Liver (tissue), 9 donors: ENCODE measurements around the gene PCDH9. TPM values are rescaled to one million over a fixed set of nuclear protein-coding genes. Genes with fewer than 3 reads are reported as not detected.

Experiments used
- DNase-seq: peaks from one replicate; pipeline ENCODE4 v3.0.0-alpha.2; 2017; ENCODE audit warnings: low spot score
- H3K27ac ChIP-seq, 2 donors: one replicate each; pipeline ENCODE4 v1.7.0; 2013; ENCODE audit warnings: inconsistent platforms in 2 of 2, low read length in 2 of 2, control low read depth in 1 of 2, low read depth in 1 of 2, mild to moderate bottlenecking in 1 of 2
- H3K27me3 ChIP-seq, 4 donors: one replicate each; pipeline versions ENCODE4 v1.6.1 to v1.7.0; 2013; ENCODE audit warnings: low read length in 3 of 4, inconsistent platforms in 1 of 4, mild to moderate bottlenecking in 1 of 4, moderate library complexity in 1 of 4; ENCODE audit not compliant: control insufficient read depth in 4 of 4, insufficient read depth in 4 of 4
- H3K36me3 ChIP-seq, 4 donors: one replicate each; pipeline versions ENCODE4 v1.6.1 to v1.7.0; 2013; ENCODE audit warnings: low read length in 3 of 4, mild to moderate bottlenecking in 3 of 4, low read depth in 1 of 4, moderate library complexity in 1 of 4; ENCODE audit not compliant: control insufficient read depth in 4 of 4, insufficient read depth in 3 of 4
- H3K4me1 ChIP-seq, 4 donors: one replicate each; pipeline versions ENCODE4 v1.6.1 to v1.7.0; 2013; ENCODE audit warnings: low read length in 3 of 4, mild to moderate bottlenecking in 3 of 4, moderate library complexity in 1 of 4; ENCODE audit not compliant: control insufficient read depth in 4 of 4, insufficient read depth in 4 of 4
- H3K4me3 ChIP-seq, 3 donors: one replicate each; pipeline versions ENCODE4 v1.6.1 to v1.7.0; 2013; ENCODE audit warnings: low read length in 3 of 3, control low read depth in 1 of 3, low read depth in 1 of 3, mild to moderate bottlenecking in 1 of 3
- H3K9ac ChIP-seq, 2 donors: one replicate each; pipeline ENCODE4 v1.7.0; 2013; ENCODE audit warnings: low read length in 2 of 2, mild to moderate bottlenecking in 2 of 2, moderate library complexity in 2 of 2, control low read depth in 1 of 2, low read depth in 1 of 2
- H3K9me3 ChIP-seq, 4 donors: one replicate each; pipeline versions ENCODE4 v1.6.1 to v1.7.0; 2013; ENCODE audit warnings: low read length in 3 of 4; ENCODE audit not compliant: control insufficient read depth in 4 of 4
- EGR1 ChIP-seq, 2 donors: IDR thresholded peaks; 2 replicates each; pipeline ENCODE4 v1.6.1; 2016 to 2018; ENCODE audit warnings: antibody characterized with exemption in 2 of 2, low read depth in 2 of 2
- FOXA1 ChIP-seq: IDR thresholded peaks from 2 replicates; pipeline ENCODE4 v1.6.1; 2016; ENCODE audit warnings: antibody characterized with exemption
- FOXA2 ChIP-seq: IDR thresholded peaks from 2 replicates; pipeline ENCODE4 v1.6.1; 2016; ENCODE audit warnings: antibody characterized with exemption
- GABPA ChIP-seq, 2 donors: IDR thresholded peaks in 1 of 2; conservative IDR thresholded peaks in 1 of 2; 2 replicates each; pipeline ENCODE4 v1.6.1; 2016; ENCODE audit warnings: antibody characterized with exemption in 2 of 2, mild to moderate bottlenecking in 1 of 2, moderate library complexity in 1 of 2
- HNF4A ChIP-seq, 2 donors: conservative IDR thresholded peaks; 2 replicates each; pipeline ENCODE4 v1.6.1; 2016; ENCODE audit warnings: antibody characterized with exemption in 2 of 2, mild to moderate bottlenecking in 2 of 2
- HNF4G ChIP-seq: IDR thresholded peaks from 2 replicates; pipeline ENCODE4 v1.6.1; 2016; ENCODE audit warnings: antibody characterized with exemption
- JUND ChIP-seq, 2 donors: IDR thresholded peaks; 2 replicates each; pipeline ENCODE4 v1.6.1; 2016; ENCODE audit warnings: antibody characterized with exemption in 2 of 2
- NR2F2 ChIP-seq: IDR thresholded peaks from 2 replicates; pipeline ENCODE4 v1.6.1; 2016; ENCODE audit warnings: antibody characterized with exemption
- RAD21 ChIP-seq, 2 donors: IDR thresholded peaks; 2 replicates each; pipeline ENCODE4 v1.6.1; 2016; ENCODE audit warnings: antibody characterized with exemption in 2 of 2, mild to moderate bottlenecking in 2 of 2
- RXRA ChIP-seq, 2 donors: IDR thresholded peaks; 2 replicates each; pipeline ENCODE4 v1.6.1; 2017 to 2018; ENCODE audit warnings: antibody characterized with exemption in 2 of 2, mild to moderate bottlenecking in 1 of 2
- SP1 ChIP-seq: IDR thresholded peaks from 2 replicates; pipeline ENCODE4 v1.6.1; 2018; ENCODE audit warnings: antibody characterized with exemption, mild to moderate bottlenecking
- TAF1 ChIP-seq: conservative IDR thresholded peaks from 2 replicates; pipeline ENCODE4 v1.6.1; 2016; ENCODE audit warnings: antibody characterized with exemption, mild to moderate bottlenecking
- YY1 ChIP-seq: IDR thresholded peaks from 2 replicates; pipeline ENCODE4 v1.6.1; 2016; ENCODE audit warnings: antibody characterized with exemption, mild to moderate bottlenecking
- WGBS: extraction: QIAGEN DNeasy Blood & Tissue Kit; methylation state at CpG from one replicate; pipeline ENCODE4 v1.1.7; 2013; 5-methylcytosine and 5-hydroxymethylcytosine counted together
- polyA plus RNA-seq, 2 donors: library from polyadenylated mRNA; stranded (reverse) in 1 of 2; unstranded in 1 of 2; fragments of 200-250 nt in 1 of 2; fragments of >200 nt in 1 of 2; fragmentation: Nextera tagmentation in 1 of 2; extraction: Ambion mirVana in 1 of 2; gene quantifications; one replicate each; pipeline versions ENCODE4 v1.2.1 to v1.2.3, GENCODE V29; 2013 to 2015
- total RNA-seq, 2 donors: library from RNA; depleted of rRNA; stranded (reverse); fragments of >200 nt; gene quantifications; one replicate each; pipeline ENCODE4 v1.2.3, GENCODE V29; 2014
- TF ChIP-seq, protein P1 (sequence below): IDR thresholded peaks from 2 replicates; pipeline ENCODE4 v1.6.1; 2016; ENCODE audit warnings: antibody characterized with exemption
- TF ChIP-seq, protein P2 (sequence below): IDR thresholded peaks from 2 replicates; pipeline ENCODE4 v1.6.1; 2016; ENCODE audit warnings: antibody characterized with exemption
- TF ChIP-seq, protein P3 (sequence below): fragments of 150-350 bp; IDR thresholded peaks from 2 replicates; pipeline ENCODE4 v1.5.1; 2017; ENCODE audit warnings: improper control_type of control experiment, low read depth, low read length; ENCODE audit not compliant: missing input control
- TF ChIP-seq, protein P4 (sequence below): IDR thresholded peaks from 2 replicates; pipeline ENCODE4 v1.6.1; 2016; ENCODE audit warnings: antibody characterized with exemption
- donor health status: healthy.
- donor health status: healthy.
- donor health status: healthy.
- donor health status: healthy.
- donor health status: healthy.

Gene PCDH9
- total and polyA plus RNA-seq, 4 donors, result 0.90 to 4.0 (median 2.2) TPM

DNA sequence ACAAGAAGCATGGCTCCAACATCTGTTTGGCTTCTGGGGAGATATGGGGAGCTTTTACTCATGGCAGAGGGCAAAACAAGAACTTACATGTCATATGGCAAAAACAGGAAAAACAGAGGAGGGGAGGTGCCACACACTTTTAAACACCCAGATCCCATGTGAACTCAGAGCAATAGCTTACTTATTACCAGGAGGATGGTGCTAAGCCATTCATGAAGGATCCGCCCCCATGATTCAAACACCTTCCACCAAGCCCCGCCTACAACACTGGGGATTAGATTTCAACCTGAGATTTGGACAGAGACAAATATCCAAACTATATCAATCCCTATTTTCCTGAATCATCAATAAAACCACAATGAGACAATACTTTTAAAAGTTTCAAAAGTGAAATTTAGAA, 712.1 kb downstream of the PCDH9 start (continued):
- TF ChIP-seq, protein P1, sequence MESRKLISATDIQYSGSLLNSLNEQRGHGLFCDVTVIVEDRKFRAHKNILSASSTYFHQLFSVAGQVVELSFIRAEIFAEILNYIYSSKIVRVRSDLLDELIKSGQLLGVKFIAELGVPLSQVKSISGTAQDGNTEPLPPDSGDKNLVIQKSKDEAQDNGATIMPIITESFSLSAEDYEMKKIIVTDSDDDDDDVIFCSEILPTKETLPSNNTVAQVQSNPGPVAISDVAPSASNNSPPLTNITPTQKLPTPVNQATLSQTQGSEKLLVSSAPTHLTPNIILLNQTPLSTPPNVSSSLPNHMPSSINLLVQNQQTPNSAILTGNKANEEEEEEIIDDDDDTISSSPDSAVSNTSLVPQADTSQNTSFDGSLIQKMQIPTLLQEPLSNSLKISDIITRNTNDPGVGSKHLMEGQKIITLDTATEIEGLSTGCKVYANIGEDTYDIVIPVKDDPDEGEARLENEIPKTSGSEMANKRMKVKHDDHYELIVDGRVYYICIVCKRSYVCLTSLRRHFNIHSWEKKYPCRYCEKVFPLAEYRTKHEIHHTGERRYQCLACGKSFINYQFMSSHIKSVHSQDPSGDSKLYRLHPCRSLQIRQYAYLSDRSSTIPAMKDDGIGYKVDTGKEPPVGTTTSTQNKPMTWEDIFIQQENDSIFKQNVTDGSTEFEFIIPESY, result no peak

DNA sequence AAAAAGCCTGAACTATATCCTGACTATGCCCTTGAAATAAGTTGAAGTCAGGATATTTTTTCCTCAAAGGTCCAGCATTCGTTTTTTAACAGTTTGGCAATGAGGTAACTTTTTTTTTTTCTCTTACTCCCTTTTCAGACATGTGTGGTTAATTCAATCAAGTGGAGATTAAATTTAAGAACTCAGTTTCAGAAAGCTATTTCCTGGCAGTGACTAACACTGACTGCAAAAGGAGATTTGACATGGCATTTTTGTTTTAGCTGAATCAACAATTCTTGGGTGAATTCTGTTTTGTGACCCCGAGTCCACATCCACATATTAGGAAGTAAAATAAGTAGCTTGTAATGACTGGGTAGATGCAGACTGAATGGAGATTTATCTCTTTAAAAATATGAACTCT, 716.4 kb downstream of the PCDH9 start:
- H3K27me3 ChIP-seq, result no peaks in the 10 kb centered on the region
- no peak overlapping the region for H3K4me3 ChIP-seq
- WGBS, result 34% methylated on average over 2 of the region's 2 CpGs
- no peak for DNase-seq
- H3K4me1 ChIP-seq, result no peaks in the 10 kb centered on the region
- H3K36me3 ChIP-seq, result no peaks in the 10 kb centered on the region
- TF ChIP-seq, protein P2, sequence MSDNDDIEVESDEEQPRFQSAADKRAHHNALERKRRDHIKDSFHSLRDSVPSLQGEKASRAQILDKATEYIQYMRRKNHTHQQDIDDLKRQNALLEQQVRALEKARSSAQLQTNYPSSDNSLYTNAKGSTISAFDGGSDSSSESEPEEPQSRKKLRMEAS, result no peak
- no peak for TF ChIP-seq YY1
- no peak for TF ChIP-seq TAF1
- TF ChIP-seq HNF4G, result no peak
- TF ChIP-seq, protein P1, result no peak
- no peak for TF ChIP-seq FOXA1
- no peak for TF ChIP-seq GABPA (IDR thresholded peaks at IDR 0.05 in 1 of 2, conservative IDR thresholded peaks at IDR 0.05 in 1 of 2)
- no peak for TF ChIP-seq SP1
- no peak for TF ChIP-seq FOXA2
- no peak for TF ChIP-seq RXRA (IDR thresholded peaks at IDR 0.05)
- TF ChIP-seq, protein P3, sequence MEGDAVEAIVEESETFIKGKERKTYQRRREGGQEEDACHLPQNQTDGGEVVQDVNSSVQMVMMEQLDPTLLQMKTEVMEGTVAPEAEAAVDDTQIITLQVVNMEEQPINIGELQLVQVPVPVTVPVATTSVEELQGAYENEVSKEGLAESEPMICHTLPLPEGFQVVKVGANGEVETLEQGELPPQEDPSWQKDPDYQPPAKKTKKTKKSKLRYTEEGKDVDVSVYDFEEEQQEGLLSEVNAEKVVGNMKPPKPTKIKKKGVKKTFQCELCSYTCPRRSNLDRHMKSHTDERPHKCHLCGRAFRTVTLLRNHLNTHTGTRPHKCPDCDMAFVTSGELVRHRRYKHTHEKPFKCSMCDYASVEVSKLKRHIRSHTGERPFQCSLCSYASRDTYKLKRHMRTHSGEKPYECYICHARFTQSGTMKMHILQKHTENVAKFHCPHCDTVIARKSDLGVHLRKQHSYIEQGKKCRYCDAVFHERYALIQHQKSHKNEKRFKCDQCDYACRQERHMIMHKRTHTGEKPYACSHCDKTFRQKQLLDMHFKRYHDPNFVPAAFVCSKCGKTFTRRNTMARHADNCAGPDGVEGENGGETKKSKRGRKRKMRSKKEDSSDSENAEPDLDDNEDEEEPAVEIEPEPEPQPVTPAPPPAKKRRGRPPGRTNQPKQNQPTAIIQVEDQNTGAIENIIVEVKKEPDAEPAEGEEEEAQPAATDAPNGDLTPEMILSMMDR, result no peak
- TF ChIP-seq HNF4A (conservative IDR thresholded peaks at IDR 0.05), result no peak
- H3K9me3 ChIP-seq, result no peaks in the 10 kb centered on the region
- H3K27ac ChIP-seq, result no peak overlapping the region
- H3K9ac ChIP-seq, result no peak overlapping the region

DNA sequence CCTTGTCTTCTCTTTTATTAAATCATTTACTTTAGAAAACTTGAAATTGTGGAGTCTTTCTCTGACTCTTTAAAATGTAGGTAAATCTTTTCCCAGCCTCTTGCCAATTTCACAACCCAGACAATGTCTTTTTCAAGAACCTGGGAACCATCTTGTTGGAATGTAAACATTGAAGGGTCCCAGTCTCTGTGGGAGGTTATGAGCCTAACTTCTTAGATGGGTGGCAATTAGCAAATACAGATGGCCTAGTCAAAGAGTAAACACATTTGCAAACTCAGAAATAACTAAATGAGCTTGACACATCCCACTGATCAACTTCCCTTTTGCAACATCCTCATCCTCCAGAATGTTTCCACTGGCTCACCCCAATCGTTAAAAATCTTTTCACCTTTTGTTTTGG, 721.0 kb downstream of the PCDH9 start:
- WGBS, result 49% methylated on average over 1 of the region's 1 CpG
- no peak overlapping the region for H3K9ac ChIP-seq
- TF ChIP-seq, protein P4, sequence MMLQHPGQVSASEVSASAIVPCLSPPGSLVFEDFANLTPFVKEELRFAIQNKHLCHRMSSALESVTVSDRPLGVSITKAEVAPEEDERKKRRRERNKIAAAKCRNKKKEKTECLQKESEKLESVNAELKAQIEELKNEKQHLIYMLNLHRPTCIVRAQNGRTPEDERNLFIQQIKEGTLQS, result no peak
- TF ChIP-seq JUND (IDR thresholded peaks at IDR 0.05), result no peak
- TF ChIP-seq, protein P1, result no peak
- TF ChIP-seq RXRA (IDR thresholded peaks at IDR 0.05), result no peak
- TF ChIP-seq YY1, result no peak
- TF ChIP-seq HNF4G, result no peak
- TF ChIP-seq, protein P2, result no peak
- TF ChIP-seq HNF4A (conservative IDR thresholded peaks at IDR 0.05), result no peak
- no peak for TF ChIP-seq GABPA (IDR thresholded peaks at IDR 0.05 in 1 of 2, conservative IDR thresholded peaks at IDR 0.05 in 1 of 2)
- no peak for TF ChIP-seq SP1
- TF ChIP-seq TAF1, result no peak
- TF ChIP-seq FOXA2, result no peak
- no peak for TF ChIP-seq FOXA1
- TF ChIP-seq EGR1 (IDR thresholded peaks at IDR 0.05; ENCODE audit: low read depth in 2 of 2), result no peak
- TF ChIP-seq NR2F2, result no peak
- TF ChIP-seq RAD21 (IDR thresholded peaks at IDR 0.05), result no peak
- TF ChIP-seq, protein P3, result no peak

More for the DNA sequence above, 721.0 kb downstream of the PCDH9 start:
- Histone ChIP-seq H3K9me3 (no peaks in the 10 kb centered on the region), H3K4me3 (no peak overlapping the region), H3K36me3 (no peaks in the 10 kb centered on the region), H3K4me1 (no peaks in the 10 kb centered on the region), H3K27ac (no peak overlapping the region), H3K27me3 (no peaks in the 10 kb centered on the region)
- DNase-seq, result no peak
